IPS-18a (cell line): ENCODE measurements around the gene GSG1L.

ENCODE experiments used
- H3K27ac ChIP-seq: one replicate; pipeline ENCODE4 v1.5.1; 2013; ENCODE audit warnings: low read length
- H3K27me3 ChIP-seq: one replicate; pipeline ENCODE4 v1.6.1; 2013; ENCODE audit warnings: mild to moderate bottlenecking, low read length; ENCODE audit not compliant: control insufficient read depth, insufficient read depth
- H3K36me3 ChIP-seq: one replicate; pipeline ENCODE4 v1.6.1; 2013; ENCODE audit warnings: low read depth, low read length; ENCODE audit not compliant: control insufficient read depth
- H3K4me1 ChIP-seq: one replicate; pipeline ENCODE4 v1.6.1; 2013; ENCODE audit warnings: low read depth, low read length; ENCODE audit not compliant: control insufficient read depth
- H3K4me3 ChIP-seq: one replicate; pipeline ENCODE4 v1.5.1; 2013; ENCODE audit warnings: low read length
- H3K9ac ChIP-seq: one replicate; pipeline ENCODE4 v1.6.1; 2013; ENCODE audit warnings: mild to moderate bottlenecking, low read length, moderate library complexity
- H3K9me3 ChIP-seq: one replicate; pipeline ENCODE4 v1.6.1; 2013; ENCODE audit warnings: low read depth, low read length; ENCODE audit not compliant: control insufficient read depth

The GSG1L gene

DNA sequence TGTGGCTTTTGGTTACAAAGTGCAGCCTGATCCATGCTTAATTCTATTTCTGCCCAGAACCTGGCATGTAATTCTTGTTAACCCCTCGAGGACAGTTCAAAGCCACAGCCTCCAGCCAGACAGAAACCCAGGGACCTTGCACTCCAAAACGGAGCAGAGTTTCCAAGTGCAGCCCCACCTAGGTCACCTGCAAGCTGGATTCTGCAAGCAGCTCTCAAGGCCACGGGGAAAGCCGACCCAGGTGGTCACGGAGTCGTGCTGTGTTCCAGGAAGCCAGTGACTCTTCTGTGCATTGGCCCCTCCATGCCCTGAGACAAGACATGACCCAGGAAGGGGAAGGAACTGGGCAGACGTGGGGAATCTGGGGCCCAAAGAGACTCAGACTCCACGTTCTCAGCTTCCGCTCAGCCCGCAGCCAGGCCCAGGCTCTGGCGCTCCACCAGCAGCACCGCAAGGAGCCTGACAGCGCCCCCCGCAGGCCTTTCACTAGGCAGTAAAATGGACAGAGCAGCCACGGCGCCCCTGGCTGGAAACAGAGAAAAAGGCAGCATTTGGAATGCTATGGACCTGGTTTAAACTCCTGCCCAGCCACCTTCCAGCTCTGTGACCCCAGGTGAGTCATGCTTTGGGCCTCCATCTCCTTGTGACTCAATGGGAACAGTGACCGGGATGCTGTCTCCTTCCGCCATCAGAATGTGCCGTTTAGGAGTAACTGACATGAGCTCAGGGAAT, 27.3 kb upstream of the GSG1L start:
- Histone ChIP-seq H3K27ac (no peak overlapping the region), H3K4me1 (peaks cover 10% of the 10 kb centered on the region), H3K36me3 (no peaks in the 10 kb centered on the region), H3K4me3 (no peak overlapping the region), H3K9me3 (no peaks in the 10 kb centered on the region), H3K9ac (no peak overlapping the region), H3K27me3 (no peaks in the 10 kb centered on the region)

DNA sequence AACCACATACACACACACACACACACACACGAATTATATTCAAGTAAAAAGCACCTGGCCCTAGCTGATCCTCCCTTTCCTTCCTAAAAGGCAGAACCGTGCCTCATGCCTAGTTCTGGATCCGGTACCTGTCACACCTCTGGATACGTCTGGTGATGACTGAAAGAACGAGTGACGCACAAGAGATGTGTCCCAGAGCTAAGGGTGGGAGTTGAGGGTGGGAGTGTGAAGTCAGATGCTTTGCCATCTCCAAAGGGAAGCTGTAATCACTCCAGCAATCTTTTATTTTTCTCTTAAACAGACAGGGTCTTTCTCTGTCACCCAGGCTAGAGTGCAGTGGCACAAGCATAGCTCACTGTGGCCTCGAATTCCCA, 26.5 kb upstream of the GSG1L start:
- Histone ChIP-seq H3K27me3 (no peaks in the 10 kb centered on the region), H3K36me3 (no peaks in the 10 kb centered on the region), H3K4me1 (peaks cover 10% of the 10 kb centered on the region), H3K9ac (no peak overlapping the region), H3K9me3 (no peaks in the 10 kb centered on the region), H3K27ac (no peak overlapping the region), H3K4me3 (no peak overlapping the region)

DNA sequence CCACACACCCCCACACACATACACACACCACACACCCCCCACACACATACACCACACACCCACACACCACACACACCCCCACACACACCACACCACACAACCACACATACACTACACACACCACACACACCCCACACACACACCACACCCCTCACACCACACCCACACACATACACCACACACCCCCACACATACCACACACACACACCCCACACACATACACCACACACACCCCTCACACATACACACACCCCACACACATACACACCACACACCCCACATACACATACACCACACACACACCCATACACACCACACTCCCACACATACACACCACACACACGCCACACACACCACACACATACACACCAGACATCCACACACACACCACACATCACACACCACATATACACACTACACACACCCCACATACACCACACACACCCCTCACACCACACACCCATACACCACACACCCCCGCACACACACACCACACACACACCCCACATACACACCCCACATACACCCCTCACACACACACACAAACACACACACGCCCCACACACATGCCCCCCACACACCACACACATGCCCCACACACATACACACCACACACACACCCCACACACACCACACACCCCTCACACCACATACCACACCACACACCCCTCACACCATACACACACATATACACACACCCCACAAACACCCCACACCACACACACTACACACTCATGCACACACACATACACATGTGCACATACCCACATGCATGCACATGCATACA, 25.9 kb upstream of the GSG1L start:
- no peaks in the 10 kb centered on the region for H3K9me3 ChIP-seq
- peaks cover 10% of the 10 kb centered on the region for H3K4me1 ChIP-seq

DNA sequence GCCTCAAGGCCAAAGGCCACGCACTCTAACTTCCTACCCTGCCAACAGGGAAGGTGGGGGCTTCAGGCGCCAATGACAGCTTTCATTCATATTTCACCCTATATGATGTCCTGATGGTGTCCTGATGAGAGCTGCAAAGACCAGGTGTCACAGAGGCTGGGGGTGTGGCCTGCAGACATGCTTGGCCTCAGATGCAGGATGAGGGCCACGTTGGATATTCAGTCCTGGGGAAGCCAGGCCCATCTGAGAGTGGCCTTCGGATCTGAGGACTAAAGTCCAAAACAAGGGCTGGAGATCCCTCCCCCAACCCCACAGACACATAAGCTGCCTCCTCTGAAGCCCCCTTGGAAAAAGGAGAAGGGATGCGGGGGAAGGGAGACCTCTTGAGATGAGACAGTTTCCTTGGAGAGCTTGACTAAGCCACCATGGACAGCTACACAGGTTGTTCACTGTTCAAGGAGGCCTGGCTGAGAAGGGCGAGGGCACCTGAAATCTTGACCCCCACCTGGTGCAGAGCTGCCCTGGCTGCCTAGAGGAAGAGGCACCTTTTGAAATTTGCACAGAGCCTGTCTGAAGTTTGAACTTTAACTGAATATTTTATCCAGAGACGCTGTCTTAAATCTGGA, 24.3 kb upstream of the GSG1L start:
- no peaks in the 10 kb centered on the region for H3K27me3 ChIP-seq
- H3K9ac ChIP-seq = no peak overlapping the region
- no peak overlapping the region for H3K27ac ChIP-seq
- peaks cover 6% of the 10 kb centered on the region for H3K4me1 ChIP-seq
- no peaks in the 10 kb centered on the region for H3K9me3 ChIP-seq
- H3K36me3 ChIP-seq = no peaks in the 10 kb centered on the region
- no peak overlapping the region for H3K4me3 ChIP-seq

More for the DNA sequence above, 25.9 kb upstream of the GSG1L start:
- H3K36me3 ChIP-seq = no peaks in the 10 kb centered on the region
- no peak overlapping the region for H3K4me3 ChIP-seq
- no peak overlapping the region for H3K27ac ChIP-seq
- H3K27me3 ChIP-seq = no peaks in the 10 kb centered on the region
- no peak overlapping the region for H3K9ac ChIP-seq

DNA sequence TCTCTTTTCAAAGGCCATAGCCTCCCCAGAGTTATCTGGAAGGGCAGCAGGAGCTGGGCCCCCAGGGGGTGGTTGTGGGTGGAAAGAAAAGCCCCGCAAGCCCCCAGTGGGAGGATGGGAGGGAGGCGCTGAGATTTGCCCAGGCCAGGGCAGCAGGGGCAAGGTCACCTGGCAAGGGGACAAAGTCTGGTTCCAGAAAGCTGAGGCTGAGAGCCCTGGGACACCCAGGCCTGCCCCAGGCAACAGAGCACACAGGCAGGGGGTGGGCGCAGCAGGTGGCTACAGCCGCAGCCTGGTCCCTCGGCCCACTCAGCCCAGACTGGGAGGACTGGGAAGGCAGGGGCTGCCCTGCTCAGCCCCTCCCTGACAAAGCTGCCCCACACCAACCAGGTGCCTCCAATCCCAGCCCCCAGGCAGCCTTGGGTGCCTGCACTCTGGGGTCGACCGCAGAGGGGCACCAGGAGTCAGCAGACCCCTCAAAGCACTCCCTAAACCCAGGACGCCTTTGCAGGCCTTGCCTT, 23.7 kb upstream of the GSG1L start:
- peaks cover 5% of the 10 kb centered on the region for H3K4me1 ChIP-seq
- no peak overlapping the region for H3K27ac ChIP-seq
- no peaks in the 10 kb centered on the region for H3K36me3 ChIP-seq
- no peaks in the 10 kb centered on the region for H3K27me3 ChIP-seq
- no peak overlapping the region for H3K4me3 ChIP-seq
- no peaks in the 10 kb centered on the region for H3K9me3 ChIP-seq
- no peak overlapping the region for H3K9ac ChIP-seq

DNA sequence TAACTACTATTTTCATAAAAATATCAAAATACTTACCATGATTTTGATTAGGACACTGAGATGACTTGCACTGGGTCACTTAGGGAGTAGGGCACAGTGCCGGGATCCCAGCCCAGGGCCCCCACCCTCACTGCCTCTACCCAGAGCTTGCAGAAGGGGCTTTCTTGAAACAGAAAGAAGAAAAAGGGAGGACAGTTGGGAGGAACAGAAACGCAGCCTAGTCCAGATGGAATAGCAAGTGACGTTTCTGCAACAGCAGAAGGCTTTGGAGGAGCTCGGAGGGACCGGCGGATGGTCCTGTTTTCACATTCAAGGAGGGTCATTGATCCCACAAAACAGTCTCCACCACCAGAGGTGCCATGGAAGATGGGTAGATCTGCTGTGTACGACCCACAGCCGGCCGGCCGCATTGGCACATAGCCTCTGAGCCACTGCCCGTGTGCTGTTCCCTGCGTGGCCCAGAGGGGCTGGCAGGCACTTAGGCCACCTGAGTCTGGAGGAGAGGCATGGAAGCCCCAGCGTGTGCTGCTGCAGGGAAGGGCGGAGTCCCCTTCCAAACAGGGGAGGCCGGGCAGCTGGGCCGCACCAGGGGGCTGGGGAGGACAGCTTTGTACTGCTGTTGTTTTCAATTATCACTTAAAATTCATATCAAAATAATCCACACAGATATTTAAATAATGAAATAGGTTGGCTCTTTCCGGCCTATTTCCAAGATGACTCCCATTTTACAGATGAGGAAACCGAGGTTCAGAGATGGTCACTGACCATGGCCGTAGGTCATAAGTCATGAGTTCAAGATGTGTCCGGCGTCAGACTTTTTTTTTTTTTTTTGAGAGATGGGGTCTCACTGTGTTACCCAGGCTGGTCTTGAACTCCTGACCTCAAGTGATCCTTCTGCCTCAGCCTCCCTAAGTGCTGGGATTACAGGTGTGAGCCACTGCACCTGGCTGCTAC, 22.9 kb upstream of the GSG1L start:
- H3K4me1 ChIP-seq = peaks cover 5% of the 10 kb centered on the region
- H3K27me3 ChIP-seq = no peaks in the 10 kb centered on the region
- H3K27ac ChIP-seq = no peak overlapping the region
- no peaks in the 10 kb centered on the region for H3K36me3 ChIP-seq
- H3K9me3 ChIP-seq = no peaks in the 10 kb centered on the region
- H3K9ac ChIP-seq = no peak overlapping the region
- no peak overlapping the region for H3K4me3 ChIP-seq

DNA sequence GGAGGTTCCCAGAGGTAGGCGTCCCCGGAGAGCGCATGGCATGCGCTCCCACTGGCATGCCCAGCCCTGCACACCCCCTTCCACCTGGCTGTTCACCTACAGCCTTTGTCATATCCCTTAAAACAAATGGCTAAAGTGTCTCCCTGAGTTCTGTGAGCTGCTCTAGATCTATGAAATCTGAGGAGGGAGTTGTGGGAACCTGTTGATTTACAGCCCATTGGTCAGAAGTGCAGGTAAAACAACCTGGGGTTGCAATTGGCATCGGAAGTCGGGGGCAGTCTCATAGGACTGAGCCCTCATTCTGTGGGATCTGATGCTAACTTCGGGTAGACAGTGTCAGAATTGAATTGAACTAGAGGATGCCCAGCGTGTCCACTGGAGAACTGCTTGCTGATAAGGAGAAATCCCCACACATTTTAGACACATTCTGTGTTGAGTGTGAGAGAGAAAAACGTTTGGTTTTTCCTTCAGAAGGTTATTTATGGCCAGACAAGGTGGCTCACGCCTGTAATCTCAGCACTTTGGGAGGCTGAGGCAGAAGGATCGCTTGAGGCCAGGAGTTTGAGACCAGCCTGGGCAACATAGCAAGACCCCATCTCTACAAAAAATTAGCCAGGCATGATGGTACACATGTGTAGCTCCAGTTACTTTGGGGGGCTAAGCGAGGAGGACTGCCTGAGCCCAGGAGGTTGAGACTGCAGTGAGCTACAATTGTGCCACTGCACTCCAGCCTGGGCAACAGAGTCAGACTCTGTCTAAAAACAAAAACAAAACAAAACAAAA, 22.1 kb upstream of the GSG1L start:
- no peak overlapping the region for H3K27ac ChIP-seq
- no peaks in the 10 kb centered on the region for H3K27me3 ChIP-seq
- no peaks in the 10 kb centered on the region for H3K36me3 ChIP-seq
- no peaks in the 10 kb centered on the region for H3K4me1 ChIP-seq
- no peak overlapping the region for H3K9ac ChIP-seq
- H3K9me3 ChIP-seq = no peaks in the 10 kb centered on the region
- H3K4me3 ChIP-seq = no peak overlapping the region

DNA sequence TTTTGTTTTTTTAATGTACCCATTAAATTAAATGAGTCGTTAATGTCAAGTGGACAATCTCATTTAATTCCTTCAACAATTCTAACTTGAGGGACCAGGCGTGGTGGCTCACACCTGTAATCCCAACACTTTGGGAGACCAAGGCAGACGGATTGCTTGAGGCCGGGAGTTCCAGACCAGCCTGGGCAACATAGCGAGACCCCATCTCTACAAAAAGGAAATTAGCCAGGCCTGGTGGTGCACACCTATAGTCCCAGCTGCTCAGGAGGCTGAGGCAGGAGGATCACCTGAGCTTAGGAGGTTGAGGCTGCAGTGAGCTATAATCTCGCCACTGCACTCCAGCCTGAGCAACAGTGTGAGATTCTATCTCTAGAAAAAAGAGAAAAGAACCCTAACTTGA, 20.7 kb upstream of the GSG1L start:
- Histone ChIP-seq H3K4me3 (no peak overlapping the region), H3K4me1 (no peaks in the 10 kb centered on the region), H3K36me3 (no peaks in the 10 kb centered on the region), H3K9ac (no peak overlapping the region), H3K27me3 (no peaks in the 10 kb centered on the region), H3K9me3 (no peaks in the 10 kb centered on the region), H3K27ac (no peak overlapping the region)

DNA sequence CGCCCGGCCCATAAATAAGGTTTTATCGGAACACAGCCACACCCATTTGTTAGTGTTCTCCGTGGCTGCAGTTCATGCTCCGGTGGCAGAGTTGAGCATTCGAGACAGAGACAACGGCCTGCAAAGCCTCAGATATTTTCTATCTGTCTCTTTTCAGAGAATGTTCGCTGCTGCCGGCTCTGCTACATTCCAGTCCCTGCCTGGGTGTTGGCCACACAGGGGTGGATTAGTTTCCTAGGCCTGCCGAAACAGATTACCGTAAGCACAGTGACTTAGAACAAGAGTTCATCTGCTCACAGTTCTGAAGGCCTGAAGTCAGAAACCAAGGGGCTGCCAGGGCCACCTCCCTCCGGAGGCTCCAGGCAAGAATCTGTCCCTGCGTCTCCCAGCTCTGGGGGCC, 19.1 kb upstream of the GSG1L start:
- Histone ChIP-seq H3K4me1 (no peaks in the 10 kb centered on the region), H3K27ac (no peak overlapping the region), H3K27me3 (no peaks in the 10 kb centered on the region), H3K9ac (no peak overlapping the region), H3K36me3 (no peaks in the 10 kb centered on the region), H3K9me3 (no peaks in the 10 kb centered on the region), H3K4me3 (no peak overlapping the region)

DNA sequence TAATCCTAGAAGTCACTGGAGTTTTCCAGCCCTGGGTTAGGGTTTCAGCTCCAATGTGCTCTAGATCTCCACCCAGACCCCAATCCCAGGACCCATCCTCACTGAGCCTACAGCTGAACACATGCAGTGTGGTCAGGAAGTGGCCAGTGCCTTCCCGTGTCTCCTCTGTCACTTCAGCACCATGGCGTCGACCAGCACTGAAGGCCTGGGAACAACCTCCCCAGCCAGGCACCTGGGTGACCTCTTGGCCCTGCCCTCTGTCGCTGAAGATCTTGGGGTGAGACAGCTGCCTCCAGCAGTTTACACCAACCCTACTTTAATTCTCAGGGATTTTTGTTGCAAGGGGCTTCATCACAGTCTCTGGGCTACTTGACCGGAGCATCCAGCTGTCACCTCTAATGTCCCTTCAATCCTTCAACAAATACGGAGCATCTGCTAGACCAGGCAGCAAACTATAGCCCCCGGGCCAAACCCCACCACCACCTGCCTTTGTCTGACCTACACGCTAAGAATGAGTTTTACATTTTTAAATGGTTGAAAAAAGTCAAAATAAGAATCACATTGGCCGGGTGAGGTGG, 18.0 kb upstream of the GSG1L start:
- Histone ChIP-seq H3K4me3 (no peak overlapping the region), H3K27ac (no peak overlapping the region), H3K36me3 (no peaks in the 10 kb centered on the region), H3K4me1 (no peaks in the 10 kb centered on the region), H3K9me3 (no peaks in the 10 kb centered on the region), H3K27me3 (no peaks in the 10 kb centered on the region), H3K9ac (no peak overlapping the region)
